Trophoblast cell (in vitro differentiated cells and primary cell): ENCODE data around the gene RPL38.

Experiments
- DNase-seq, 2 donors: peaks; one replicate each; pipeline ENCODE4 v3.0.0-alpha.2; 2016
- H2AFZ ChIP-seq: 2 replicates; pipeline ENCODE4 v1.6.1; 2013; ENCODE audit warnings: low read length, moderate library complexity, mild to moderate bottlenecking; ENCODE audit not compliant: insufficient read depth, poor library complexity
- H2AK5ac ChIP-seq: 2 replicates; pipeline ENCODE4 v1.6.1; 2013; ENCODE audit warnings: mild to moderate bottlenecking, low read length
- H2BK120ac ChIP-seq: 2 replicates; pipeline ENCODE4 v1.6.1; 2013; ENCODE audit warnings: low read length, mild to moderate bottlenecking, moderate library complexity; ENCODE audit not compliant: insufficient read depth, poor library complexity
- H2BK12ac ChIP-seq: 2 replicates; pipeline ENCODE4 v1.6.1; 2013; ENCODE audit warnings: mild to moderate bottlenecking, low read length, moderate library complexity
- H2BK5ac ChIP-seq: 2 replicates; pipeline ENCODE4 v1.6.1; 2013; ENCODE audit warnings: low read length, low read depth, moderate library complexity, mild to moderate bottlenecking; ENCODE audit not compliant: poor library complexity
- H3K14ac ChIP-seq: 2 replicates; pipeline ENCODE4 v1.6.1; 2013; ENCODE audit warnings: mild to moderate bottlenecking, low read length
- H3K18ac ChIP-seq: 2 replicates; pipeline ENCODE4 v1.6.1; 2013; ENCODE audit warnings: mild to moderate bottlenecking, low read length
- H3K23ac ChIP-seq: 2 replicates; pipeline ENCODE4 v1.6.1; 2013; ENCODE audit warnings: low read length
- H3K27ac ChIP-seq: 2 replicates; pipeline ENCODE4 v1.5.1; 2013; ENCODE audit warnings: low read depth, mild to moderate bottlenecking, inconsistent platforms, low read length, moderate library complexity
- H3K27me3 ChIP-seq: 2 replicates; pipeline ENCODE4 v1.6.1; 2013; ENCODE audit warnings: inconsistent platforms, mild to moderate bottlenecking, low read length, moderate library complexity; ENCODE audit not compliant: insufficient read depth
- H3K36me3 ChIP-seq, 2 experiments: 1 replicate in 1 of 2; 2 replicates in 1 of 2; pipeline ENCODE4 v1.6.1; 2013; ENCODE audit warnings: low read length in 2 of 2, mild to moderate bottlenecking in 2 of 2, moderate library complexity in 1 of 2; ENCODE audit not compliant: insufficient read depth in 2 of 2, control insufficient read depth in 1 of 2
- H3K4ac ChIP-seq: 2 replicates; pipeline ENCODE4 v1.6.1; 2013; ENCODE audit warnings: low read depth, mild to moderate bottlenecking, low read length, moderate library complexity
- H3K4me1 ChIP-seq, 2 experiments: 1 replicate in 1 of 2; 2 replicates in 1 of 2; pipeline ENCODE4 v1.6.1; 2013; ENCODE audit warnings: low read length in 2 of 2, mild to moderate bottlenecking in 2 of 2, moderate library complexity in 1 of 2; ENCODE audit not compliant: insufficient read depth in 2 of 2, control insufficient read depth in 1 of 2
- H3K4me2 ChIP-seq: 2 replicates; pipeline ENCODE4 v1.6.1; 2013; ENCODE audit warnings: inconsistent platforms, mild to moderate bottlenecking, low read length, moderate library complexity
- H3K4me3 ChIP-seq: 2 replicates; pipeline ENCODE4 v1.5.1; 2013; ENCODE audit warnings: mild to moderate bottlenecking, low read depth, low read length, inconsistent platforms
- H3K79me1 ChIP-seq: one replicate; pipeline ENCODE4 v1.6.1; 2013; ENCODE audit warnings: low read length
- H3K79me2 ChIP-seq: 2 replicates; pipeline ENCODE4 v1.6.1; 2013; ENCODE audit warnings: low read length, mild to moderate bottlenecking; ENCODE audit not compliant: control insufficient read depth, insufficient read depth, poor library complexity
- H3K9ac ChIP-seq: 2 replicates; pipeline ENCODE4 v1.6.1; 2013; ENCODE audit warnings: mild to moderate bottlenecking, low read length
- H3K9me3 ChIP-seq: 2 replicates; pipeline ENCODE4 v1.6.1; 2013; ENCODE audit warnings: low read depth, mild to moderate bottlenecking, control low read depth, inconsistent platforms, low read length; ENCODE audit not compliant: insufficient read depth
- H4K12ac ChIP-seq: 2 replicates; pipeline ENCODE4 v1.6.1; 2013; ENCODE audit warnings: low read depth, mild to moderate bottlenecking, low read length, moderate library complexity
- H4K8ac ChIP-seq: 2 replicates; pipeline ENCODE4 v1.6.1; 2013; ENCODE audit warnings: low read depth, mild to moderate bottlenecking, low read length, moderate library complexity
- H4K91ac ChIP-seq: one replicate; pipeline ENCODE4 v1.6.1; 2013; ENCODE audit warnings: low read depth, mild to moderate bottlenecking, low read length, moderate library complexity
- WGBS: extraction: QIAGEN DNeasy Blood & Tissue Kit; methylation state at CpG from one replicate; pipeline ENCODE4 v1.1.7; 2013; ENCODE audit warnings: missing lambda C conversion rate; ENCODE audit not compliant: insufficient read length, insufficient coverage; ENCODE audit errors: extremely low coverage; 5-methylcytosine and 5-hydroxymethylcytosine counted together

The RPL38 gene

DNA sequence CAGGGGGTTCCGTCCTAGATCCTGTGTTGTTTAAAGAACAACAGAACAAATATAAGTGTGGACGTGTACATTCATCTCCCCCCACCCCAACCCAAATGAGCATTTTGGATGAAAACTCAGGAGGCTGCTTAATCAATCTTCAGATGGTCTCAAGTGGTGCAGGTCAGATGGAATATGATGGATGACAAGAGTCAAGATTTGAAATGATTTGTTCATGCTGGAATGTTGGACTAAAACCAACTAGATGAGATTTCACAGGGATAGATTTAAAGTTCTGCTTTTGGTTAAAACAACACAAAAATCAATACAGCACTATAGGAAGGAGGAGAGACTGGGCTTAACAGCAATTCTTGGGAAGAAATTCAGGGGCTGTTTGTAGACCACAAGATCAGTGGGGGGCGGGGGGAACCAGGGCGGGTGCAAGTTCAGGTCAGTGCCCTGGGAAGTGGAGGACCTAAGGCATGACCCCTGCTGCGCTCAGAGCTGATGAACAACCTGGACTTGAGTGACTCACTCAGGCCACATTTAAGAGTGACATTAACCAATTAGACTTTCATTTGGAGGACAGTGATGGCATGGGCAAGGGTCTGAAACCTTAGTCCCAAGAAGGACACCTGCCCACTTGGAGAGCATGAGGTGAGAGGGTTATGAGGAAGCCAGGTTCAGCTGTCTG is 25.0 kb downstream of the RPL38 start:
- Histone ChIP-seq H3K4me2 (no peak overlapping the region), H2AFZ (no peak overlapping the region), H4K8ac (no peak overlapping the region), H3K23ac (no peak overlapping the region), H2AK5ac (no peak overlapping the region), H3K79me1 (no peaks in the 10 kb centered on the region), H4K12ac (no peak overlapping the region), H3K9me3 (peaks cover 5% of the 10 kb centered on the region), H2BK12ac (no peak overlapping the region), H3K36me3 (no peaks in the 10 kb centered on the region), H4K91ac (no peak overlapping the region), H3K27ac (no peak overlapping the region), H2BK120ac (no peak overlapping the region), H3K4me3 (no peak overlapping the region), H2BK5ac (no peak overlapping the region), H3K79me2 (no peaks in the 10 kb centered on the region), H3K14ac (no peak overlapping the region), H3K27me3 (no peaks in the 10 kb centered on the region), H3K9ac (no peak overlapping the region), H3K4ac (no peak overlapping the region), H3K4me1 (no peaks in the 10 kb centered on the region), H3K18ac (no peak overlapping the region)
- DNase-seq: no peak
- WGBS: no CpG with 5 or more reads among the region's 5 CpGs

DNA sequence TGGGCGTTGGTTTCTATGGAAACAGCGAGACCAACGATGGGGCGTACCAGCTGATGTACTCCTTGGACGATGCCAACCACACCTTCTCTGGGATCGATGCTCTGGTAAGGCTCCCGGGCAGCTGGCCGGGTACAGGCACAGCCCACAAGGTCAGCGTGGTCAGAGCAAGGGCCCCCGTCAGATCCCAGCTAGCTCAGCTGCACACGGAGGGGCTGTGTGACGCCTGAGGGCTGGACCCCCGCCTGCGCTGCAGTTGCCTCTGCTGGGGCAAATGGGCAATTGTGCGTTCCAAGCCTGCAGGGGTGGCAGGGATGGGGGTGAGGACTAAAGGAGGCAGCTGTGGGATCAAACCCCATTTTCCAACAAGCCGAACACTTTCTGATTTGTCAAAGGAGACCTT is 27.4 kb downstream of the RPL38 start:
- no peak overlapping the region for H3K9ac ChIP-seq
- no peak overlapping the region for H3K27ac ChIP-seq
- H2AK5ac ChIP-seq: no peak overlapping the region
- H3K79me2 ChIP-seq: no peaks in the 10 kb centered on the region
- H3K9me3 ChIP-seq: no peaks in the 10 kb centered on the region
- DNase-seq: no peak
- H3K18ac ChIP-seq: no peak overlapping the region
- H3K79me1 ChIP-seq: no peaks in the 10 kb centered on the region
- H2AFZ ChIP-seq: no peak overlapping the region
- no peak overlapping the region for H2BK12ac ChIP-seq
- H2BK5ac ChIP-seq: no peak overlapping the region
- no peaks in the 10 kb centered on the region for H3K36me3 ChIP-seq
- H3K23ac ChIP-seq: no peak overlapping the region
- H2BK120ac ChIP-seq: no peak overlapping the region
- no peaks in the 10 kb centered on the region for H3K27me3 ChIP-seq
- H4K8ac ChIP-seq: no peak overlapping the region
- H3K4ac ChIP-seq: no peak overlapping the region
- H3K14ac ChIP-seq: no peak overlapping the region
- no peak overlapping the region for H3K4me2 ChIP-seq
- no peak overlapping the region for H4K91ac ChIP-seq
- WGBS: no CpG with 5 or more reads among the region's 16 CpGs
- H3K4me3 ChIP-seq: no peak overlapping the region
- H4K12ac ChIP-seq: no peak overlapping the region
- H3K4me1 ChIP-seq: no peaks in the 10 kb centered on the region

DNA sequence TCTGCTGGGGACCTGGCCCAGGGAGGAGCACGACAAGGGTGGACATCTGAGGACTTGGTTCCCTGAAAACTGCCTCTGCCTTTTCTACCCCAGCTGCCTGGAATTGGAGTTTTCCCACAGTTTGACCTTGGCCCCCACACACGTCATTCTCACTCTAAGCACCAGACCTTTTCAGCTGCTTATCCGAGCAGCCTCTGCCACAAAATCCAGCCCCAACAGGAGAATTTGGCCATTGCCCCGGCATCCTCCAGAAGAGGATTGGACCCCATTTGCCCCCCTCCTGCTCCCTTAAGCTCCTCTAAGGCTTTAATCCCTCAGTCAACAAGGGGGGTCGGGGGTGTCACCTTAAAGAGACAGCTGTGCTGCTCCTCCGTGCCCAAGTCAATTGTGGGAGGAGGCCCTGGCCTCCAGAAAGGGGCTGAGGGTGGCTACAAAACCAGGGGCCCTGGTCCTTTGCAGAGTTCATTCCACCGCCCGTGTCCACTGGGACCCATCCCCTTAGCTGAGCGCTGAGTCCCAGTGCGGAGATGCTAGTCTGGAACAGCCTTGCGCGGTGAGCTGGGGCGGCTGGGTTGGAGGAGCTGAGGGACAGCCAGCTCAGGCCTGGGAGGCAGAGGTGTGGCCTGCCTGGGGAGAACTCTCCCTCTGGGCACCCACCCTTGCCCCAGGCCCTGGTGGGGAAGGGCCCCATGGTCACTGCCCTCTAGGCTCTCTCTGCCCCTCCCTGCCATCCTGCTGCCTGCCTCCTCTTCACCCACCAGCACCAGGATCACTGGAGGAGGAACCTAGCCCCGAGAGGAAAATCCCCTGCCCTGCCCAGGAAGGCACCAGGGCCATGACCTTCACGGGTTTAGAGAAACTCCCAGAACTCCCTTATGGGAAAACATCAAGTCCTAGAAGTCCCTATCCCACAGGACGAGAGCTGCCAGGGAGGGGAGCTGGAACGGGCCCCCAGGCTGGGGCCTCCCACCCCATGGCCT is 28.7 kb downstream of the RPL38 start:
- Histone ChIP-seq H4K91ac (no peak overlapping the region), H3K9me3 (no peaks in the 10 kb centered on the region), H2AFZ (no peak overlapping the region), H2AK5ac (no peak overlapping the region), H3K4me1 (no peaks in the 10 kb centered on the region), H3K27me3 (no peaks in the 10 kb centered on the region), H4K12ac (no peak overlapping the region), H2BK12ac (no peak overlapping the region), H3K4ac (no peak overlapping the region), H3K18ac (no peak overlapping the region), H3K4me3 (no peak overlapping the region), H2BK5ac (no peak overlapping the region), H3K79me1 (no peaks in the 10 kb centered on the region), H3K9ac (no peak overlapping the region), H3K23ac (no peak overlapping the region), H3K27ac (no peak overlapping the region), H3K14ac (no peak overlapping the region), H3K79me2 (no peaks in the 10 kb centered on the region), H3K4me2 (no peak overlapping the region), H4K8ac (no peak overlapping the region), H3K36me3 (no peaks in the 10 kb centered on the region), H2BK120ac (no peak overlapping the region)
- WGBS: no CpG with 5 or more reads among the region's 17 CpGs
- no peak for DNase-seq

DNA sequence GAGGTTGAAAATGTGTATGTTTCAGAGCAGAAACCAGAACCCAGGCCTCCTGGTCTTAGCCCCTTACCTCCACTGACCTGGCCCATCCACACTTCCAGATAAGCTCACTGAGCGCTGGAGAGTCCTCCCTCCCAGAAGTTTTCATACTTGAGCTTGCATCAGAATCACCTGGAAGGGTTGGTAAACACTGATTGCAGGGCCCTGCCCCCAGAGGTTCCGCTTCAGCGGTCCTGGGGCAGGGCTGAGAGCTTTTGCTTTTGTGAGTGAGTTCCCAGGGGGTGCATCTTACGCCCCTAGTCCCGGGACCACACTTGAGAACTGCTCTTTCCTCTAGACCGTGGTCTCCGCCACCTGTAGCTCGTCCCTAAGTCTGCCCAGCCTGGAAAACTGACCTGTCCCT is 30.5 kb downstream of the RPL38 start:
- no peak overlapping the region for H2BK5ac ChIP-seq
- no peak overlapping the region for H4K8ac ChIP-seq
- no peak overlapping the region for H3K9ac ChIP-seq
- H3K79me2 ChIP-seq: no peaks in the 10 kb centered on the region
- no peak overlapping the region for H3K23ac ChIP-seq
- no peaks in the 10 kb centered on the region for H3K36me3 ChIP-seq
- no peak for DNase-seq
- H3K4me2 ChIP-seq: no peak overlapping the region
- no peak overlapping the region for H2AFZ ChIP-seq
- no peak overlapping the region for H2AK5ac ChIP-seq
- no peak overlapping the region for H4K12ac ChIP-seq
- no peaks in the 10 kb centered on the region for H3K27me3 ChIP-seq
- no peaks in the 10 kb centered on the region for H3K4me1 ChIP-seq
- H2BK120ac ChIP-seq: no peak overlapping the region
- H3K18ac ChIP-seq: no peak overlapping the region
- no peaks in the 10 kb centered on the region for H3K79me1 ChIP-seq
- no peak overlapping the region for H2BK12ac ChIP-seq
- H3K4ac ChIP-seq: no peak overlapping the region
- H3K14ac ChIP-seq: no peak overlapping the region
- H3K9me3 ChIP-seq: no peaks in the 10 kb centered on the region
- H3K4me3 ChIP-seq: no peak overlapping the region
- no peak overlapping the region for H4K91ac ChIP-seq
- no CpG with 5 or more reads among the region's 8 CpGs for WGBS
- H3K27ac ChIP-seq: no peak overlapping the region
